ENCODE results near the gene ZBTB8B. TPM values are rescaled to one million over a fixed set of nuclear protein-coding genes. Genes with fewer than 3 reads are reported as not detected.
"Not testable (repeated sequence)": the region's sequence is repeated elsewhere in the genome, so short reads cannot be mapped to it uniquely, and the experiment has no call there.

The ZBTB8B gene
- total and polyA plus RNA-seq, 2 experiments from 2014 or later: not detected

GRCh38 chr1:32431736-32432400 is 33.0 kb upstream of the ZBTB8B start:
- Histone ChIP-seq H3K9me3 (ENCODE audit: low read depth) (no peaks in the 10 kb centered on the region), H3K9ac (no peak overlapping the region), H3K79me2 (ENCODE audit: insufficient read depth) (no peaks in the 10 kb centered on the region), H3F3A (ENCODE audit: insufficient read depth) (no peaks in the 10 kb centered on the region), H3K36me3 (ENCODE audit: low read depth) (no peaks in the 10 kb centered on the region), H2AFZ (no peak overlapping the region), H3K9me2 (ENCODE audit: insufficient read depth) (no peaks in the 10 kb centered on the region), H3K4me3 (no peak overlapping the region), H4K20me1 (ENCODE audit: insufficient read depth) (no peaks in the 10 kb centered on the region), H3K4me1 (ENCODE audit: insufficient read depth) (no peaks in the 10 kb centered on the region), H3K27me3 (replicated peaks; ENCODE audit: insufficient read depth) (peaks cover 24% of the 10 kb centered on the region; the same call in 1 of the 2 replicates), H3K27ac (no peak overlapping the region), H3K4me2 (ENCODE audit: unreplicated experiment) (no peak overlapping the region)
- 52 to 53% methylated on average over 4 of the region's 4 CpGs for WGBS, 2 experiments (ENCODE audit: low coverage in 1 of 2, low lambda C conversion rate in 2 of 2, missing lambda C conversion rate in 2 of 2)
- no peak for TF ChIP-seq EZH2 (IDR thresholded peaks at IDR 0.05; ENCODE audit: insufficient read depth, poor library complexity, severe bottlenecking)
- no peak for TF ChIP-seq EZH2phosphoT487 (IDR thresholded peaks at IDR 0.05; ENCODE audit: insufficient read depth, low read depth)
- in situ Hi-C loops (cut with MboI): no loop called here
- no peak for DNase-seq

- 0 to 17% methylated on average over 1 of the region's 1 CpG for WGBS, 2 experiments (ENCODE audit: low coverage in 1 of 2, low lambda C conversion rate in 2 of 2, missing lambda C conversion rate in 2 of 2)
- Histone ChIP-seq H2AFZ (no peak overlapping the region), H3K4me3 (no peak overlapping the region)
Measured at GRCh38 chr1:32438136-32438535, 26.7 kb upstream of the ZBTB8B start.

GRCh38 chr1:32438777-32439176 is 26.1 kb upstream of the ZBTB8B start:
- not testable (repeated sequence) for H3K27ac ChIP-seq

More at GRCh38 chr1:32438136-32438535, 26.7 kb upstream of the ZBTB8B start:
- Histone ChIP-seq H3F3A (ENCODE audit: insufficient read depth) (no peaks in the 10 kb centered on the region), H4K20me1 (ENCODE audit: insufficient read depth) (no peaks in the 10 kb centered on the region), H3K4me1 (ENCODE audit: insufficient read depth) (no peaks in the 10 kb centered on the region), H3K9me2 (ENCODE audit: insufficient read depth) (no peaks in the 10 kb centered on the region), H3K9ac (no peak overlapping the region), H3K9me3 (ENCODE audit: low read depth) (no peaks in the 10 kb centered on the region), H3K36me3 (ENCODE audit: low read depth) (no peaks in the 10 kb centered on the region), H3K27ac (no peak overlapping the region), H3K27me3 (replicated peaks; ENCODE audit: insufficient read depth) (no peaks in the 10 kb centered on the region), H3K79me2 (ENCODE audit: insufficient read depth) (no peaks in the 10 kb centered on the region), H3K4me2 (ENCODE audit: unreplicated experiment) (no peak overlapping the region)
- in situ Hi-C loops (cut with MboI): no loop called here
- TF ChIP-seq EZH2phosphoT487 (IDR thresholded peaks at IDR 0.05; ENCODE audit: insufficient read depth, low read depth) (no peak), EZH2 (IDR thresholded peaks at IDR 0.05; ENCODE audit: insufficient read depth, poor library complexity, severe bottlenecking) (no peak)
- no peak for DNase-seq

GRCh38 chr1:32441467-32441866 is 23.4 kb upstream of the ZBTB8B start:
- H3K27me3 ChIP-seq (replicated peaks; ENCODE audit: insufficient read depth); H3K27ac ChIP-seq; H3F3A ChIP-seq (ENCODE audit: insufficient read depth); H3K4me1 ChIP-seq (ENCODE audit: insufficient read depth); H3K36me3 ChIP-seq (ENCODE audit: low read depth); in situ Hi-C loops (cut with MboI); H3K79me2 ChIP-seq (ENCODE audit: insufficient read depth); H3K9me3 ChIP-seq (ENCODE audit: low read depth); H3K9ac ChIP-seq; H2AFZ ChIP-seq; H3K4me2 ChIP-seq (ENCODE audit: unreplicated experiment); H3K9me2 ChIP-seq (ENCODE audit: insufficient read depth); DNase-seq; H4K20me1 ChIP-seq (ENCODE audit: insufficient read depth); H3K4me3 ChIP-seq: not testable (repeated sequence)
- 77 to 82% methylated on average over 10 of the region's 10 CpGs for WGBS, 2 experiments (ENCODE audit: low coverage in 1 of 2, low lambda C conversion rate in 2 of 2, missing lambda C conversion rate in 2 of 2)

More at GRCh38 chr1:32438777-32439176, 26.1 kb upstream of the ZBTB8B start:
- H3K4me2 ChIP-seq (ENCODE audit: unreplicated experiment); DNase-seq; H3K9me3 ChIP-seq (ENCODE audit: low read depth); H4K20me1 ChIP-seq (ENCODE audit: insufficient read depth); H3K79me2 ChIP-seq (ENCODE audit: insufficient read depth); H3K27me3 ChIP-seq (replicated peaks; ENCODE audit: insufficient read depth); H3K9ac ChIP-seq; in situ Hi-C loops (cut with MboI); H3K4me1 ChIP-seq (ENCODE audit: insufficient read depth); H3F3A ChIP-seq (ENCODE audit: insufficient read depth); H2AFZ ChIP-seq; H3K4me3 ChIP-seq; H3K36me3 ChIP-seq (ENCODE audit: low read depth); H3K9me2 ChIP-seq (ENCODE audit: insufficient read depth): not testable (repeated sequence)
- WGBS, 2 experiments (ENCODE audit: low coverage in 1 of 2, low lambda C conversion rate in 2 of 2, missing lambda C conversion rate in 2 of 2): 49 to 52% methylated on average over 4 of the region's 4 CpGs
